Stomach (tissue), 4 donors: ENCODE data around the gene SEMA7A.

ENCODE experiments used
- CTCF ChIP-seq, 7 experiments: fragments of 450-650 bp in 4 of 7; fragments of 200-600 bp in 3 of 7; sonication (generic) in 3 of 7; IDR thresholded peaks; one replicate each; pipeline ENCODE4 v1.5.1; 2016 to 2019; ENCODE audit warnings: antibody characterized with exemption in 7 of 7, control low read depth in 2 of 7, mild to moderate bottlenecking in 1 of 7
- EP300 ChIP-seq: sonication (generic); formaldehyde crosslinking; IDR thresholded peaks from one replicate; pipeline ENCODE4 v1.6.1; 2017; ENCODE audit warnings: antibody characterized with exemption
- POLR2AphosphoS5 ChIP-seq, 3 donors: sonication (generic); formaldehyde crosslinking; IDR thresholded peaks; one replicate each; pipeline ENCODE4 v1.6.1; 2016; ENCODE audit warnings: antibody characterized with exemption in 3 of 3

DNA sequence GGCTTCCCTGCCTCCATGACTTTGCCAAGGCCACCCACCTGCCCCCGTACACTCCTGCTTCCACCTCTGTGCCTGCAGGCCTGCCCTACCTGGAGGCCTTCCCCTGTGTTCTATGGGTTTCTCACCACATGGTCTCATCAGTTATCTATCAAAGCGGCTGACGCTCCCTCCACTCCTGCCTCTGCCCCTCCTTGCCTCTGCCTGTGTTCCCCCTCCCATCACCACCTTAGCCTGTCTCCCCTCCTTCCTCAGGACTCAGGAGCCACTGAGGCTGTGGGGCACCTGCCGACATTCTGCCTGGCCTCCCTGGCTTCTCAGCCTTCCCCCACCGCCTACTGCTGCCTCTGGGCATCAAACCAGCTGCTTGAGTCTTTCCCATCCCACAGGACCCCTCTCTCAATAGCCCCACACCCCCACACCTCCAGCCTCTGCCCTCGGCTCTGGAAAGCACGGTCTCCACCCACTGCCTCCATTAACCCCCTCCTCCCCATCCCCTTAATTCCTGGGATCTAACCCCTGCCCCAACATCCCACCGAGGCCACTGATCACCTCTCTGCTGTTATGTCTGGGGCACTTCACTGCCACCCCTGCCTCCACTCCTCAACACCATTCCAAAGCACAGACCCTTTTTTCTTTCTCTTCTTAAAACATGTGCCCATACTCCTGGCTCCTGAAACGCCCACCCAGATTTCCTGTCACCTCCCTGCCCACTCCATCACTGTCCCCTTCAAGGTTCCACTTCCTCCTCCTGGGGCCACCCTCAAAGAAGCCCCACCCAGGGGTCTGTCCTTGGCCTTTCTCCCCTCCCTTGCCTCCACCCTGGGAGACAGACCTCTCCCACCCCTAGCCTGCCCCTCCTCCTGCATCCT lies 41.9 kb downstream of the SEMA7A start:
- TF ChIP-seq CTCF (IDR thresholded peaks at IDR 0.05) (no peak), POLR2AphosphoS5 (IDR thresholded peaks at IDR 0.05) (no peak), EP300 (no peak)
